WERI-Rb-1 (cell line): ENCODE results near the gene TMEM107.

Source experiments
- DNase-seq: peaks from one replicate; pipeline ENCODE4 v3.0.0-alpha.2; 2020
- H3K27ac ChIP-seq: fragments of 250-450 bp; sonication (Bioruptor Pico); 2 replicates; pipeline ENCODE4 v1.5.1; 2020; ENCODE audit warnings: mild to moderate bottlenecking, moderate library complexity
- H3K27me3 ChIP-seq: fragments of 250-450 bp; sonication (Bioruptor Pico); 2 replicates; pipeline ENCODE4 v1.5.1; 2021; ENCODE audit warnings: mild to moderate bottlenecking, low read depth, moderate library complexity; ENCODE audit not compliant: insufficient read depth, severe bottlenecking
- H3K36me3 ChIP-seq: fragments of 250-450 bp; sonication (Bioruptor Pico); 2 replicates; pipeline ENCODE4 v1.5.1; 2020; ENCODE audit warnings: mild to moderate bottlenecking, moderate library complexity
- H3K4me3 ChIP-seq: 2 replicates; pipeline ENCODE4 v1.5.1; 2011; ENCODE audit warnings: low read depth, mild to moderate bottlenecking, control low read depth, low read length
- H3K9me3 ChIP-seq: fragments of 250-450 bp; sonication (Bioruptor Pico); 2 replicates; pipeline ENCODE4 v1.5.1; 2021; ENCODE audit warnings: mild to moderate bottlenecking, moderate library complexity; ENCODE audit not compliant: severe bottlenecking
- CTCF ChIP-seq: IDR thresholded peaks from 2 replicates; pipeline ENCODE4 v1.5.1; 2011; ENCODE audit warnings: low read depth, mild to moderate bottlenecking, control low read depth, inconsistent platforms, low read length

TMEM107 gene

GRCh38 chr17:8141045-8141444 is 35.1 kb downstream of the TMEM107 start:
- peaks cover 43% of the 10 kb centered on the region for H3K36me3 ChIP-seq
- TF ChIP-seq CTCF, result no peak
- H3K27me3 ChIP-seq, result no peaks in the 10 kb centered on the region
- H3K9me3 ChIP-seq, result no peaks in the 10 kb centered on the region
- no peak overlapping the region for H3K4me3 ChIP-seq
- no peak for DNase-seq
- H3K27ac ChIP-seq, result no peak overlapping the region

GRCh38 chr17:8140065-8141029 is 35.8 kb downstream of the TMEM107 start:
- Histone ChIP-seq H3K36me3 (peaks cover 36% of the 10 kb centered on the region), H3K27me3 (no peaks in the 10 kb centered on the region), H3K9me3 (no peaks in the 10 kb centered on the region), H3K4me3 (no peak overlapping the region), H3K27ac (no peak overlapping the region)
- TF ChIP-seq CTCF, result no peak
- DNase-seq, result no peak

- H3K4me3 ChIP-seq, result peak overlapping the region; percentile 84
- DNase-seq, result peak; percentile 95
Measured at GRCh38 chr17:8138672-8139371, 37.4 kb downstream of the TMEM107 start.

GRCh38 chr17:8138374-8138671 is 37.9 kb downstream of the TMEM107 start:
- TF ChIP-seq CTCF, result no peak
- H3K27me3 ChIP-seq, result no peaks in the 10 kb centered on the region
- H3K36me3 ChIP-seq, result peaks cover 30% of the 10 kb centered on the region
- DNase-seq, result no peak
- peak overlapping the region; percentile 84 for H3K4me3 ChIP-seq
- H3K9me3 ChIP-seq, result no peaks in the 10 kb centered on the region
- peak overlapping the region; percentile 80 for H3K27ac ChIP-seq

More at GRCh38 chr17:8138672-8139371, 37.4 kb downstream of the TMEM107 start:
- peaks cover 30% of the 10 kb centered on the region for H3K36me3 ChIP-seq
- peak; percentile 82 for TF ChIP-seq CTCF
- H3K27ac ChIP-seq, result peak overlapping the region; percentile 80
- no peaks in the 10 kb centered on the region for H3K27me3 ChIP-seq
- no peaks in the 10 kb centered on the region for H3K9me3 ChIP-seq

DNA sequence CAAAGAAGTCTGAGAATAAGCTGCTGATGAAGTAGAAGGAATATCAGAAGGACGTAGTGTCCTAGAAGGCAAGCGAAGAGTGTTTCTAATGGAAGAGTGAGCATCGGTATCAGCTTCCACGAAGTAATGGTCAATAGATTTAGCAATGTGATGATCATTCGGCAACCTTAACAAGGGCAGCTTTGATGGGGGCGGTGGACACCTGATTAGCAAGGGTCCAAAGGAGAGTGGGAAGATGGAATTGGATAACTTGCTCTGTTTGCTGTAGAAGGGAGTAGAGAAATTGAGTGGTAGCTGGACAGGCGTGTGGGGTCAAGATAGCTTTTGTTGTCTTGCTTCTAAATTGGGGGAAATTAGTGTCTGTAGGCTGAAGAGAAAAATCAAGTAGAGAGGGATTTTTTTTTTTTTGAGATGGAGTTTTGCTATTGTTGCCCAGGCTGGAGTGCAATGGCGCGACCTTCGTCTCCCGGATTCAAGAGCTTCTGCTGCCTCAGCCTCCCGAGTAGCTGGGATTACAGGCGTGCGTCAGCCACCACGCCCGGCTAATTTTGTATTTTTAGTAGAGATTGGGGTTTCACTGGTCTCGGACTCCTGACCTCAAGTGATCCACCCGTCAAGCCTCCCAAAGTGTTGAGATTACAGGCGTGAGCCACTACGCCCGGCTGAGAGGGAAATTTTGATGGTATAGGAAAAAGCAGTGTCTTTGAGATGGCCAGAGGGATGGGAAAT is 38.4 kb downstream of the TMEM107 start:
- Histone ChIP-seq H3K36me3 (peaks cover 29% of the 10 kb centered on the region), H3K9me3 (no peaks in the 10 kb centered on the region), H3K27me3 (no peaks in the 10 kb centered on the region), H3K4me3 (peak overlapping the region; percentile 84), H3K27ac (peak overlapping the region; percentile 80)
- no peak for DNase-seq
- TF ChIP-seq CTCF, result no peak
